Measurements from ENCODE around the gene PBX3. TPM values are rescaled to one million over a fixed set of nuclear protein-coding genes. Genes with fewer than 3 reads are reported as not detected.
"Not testable (repeated sequence)": the region's sequence is repeated elsewhere in the genome, so short reads cannot be mapped to it uniquely, and the experiment has no call there.

PBX3 gene
- total and polyA plus RNA-seq, 2 experiments from 2014 or later: 13.4 to 30.9 TPM

DNA sequence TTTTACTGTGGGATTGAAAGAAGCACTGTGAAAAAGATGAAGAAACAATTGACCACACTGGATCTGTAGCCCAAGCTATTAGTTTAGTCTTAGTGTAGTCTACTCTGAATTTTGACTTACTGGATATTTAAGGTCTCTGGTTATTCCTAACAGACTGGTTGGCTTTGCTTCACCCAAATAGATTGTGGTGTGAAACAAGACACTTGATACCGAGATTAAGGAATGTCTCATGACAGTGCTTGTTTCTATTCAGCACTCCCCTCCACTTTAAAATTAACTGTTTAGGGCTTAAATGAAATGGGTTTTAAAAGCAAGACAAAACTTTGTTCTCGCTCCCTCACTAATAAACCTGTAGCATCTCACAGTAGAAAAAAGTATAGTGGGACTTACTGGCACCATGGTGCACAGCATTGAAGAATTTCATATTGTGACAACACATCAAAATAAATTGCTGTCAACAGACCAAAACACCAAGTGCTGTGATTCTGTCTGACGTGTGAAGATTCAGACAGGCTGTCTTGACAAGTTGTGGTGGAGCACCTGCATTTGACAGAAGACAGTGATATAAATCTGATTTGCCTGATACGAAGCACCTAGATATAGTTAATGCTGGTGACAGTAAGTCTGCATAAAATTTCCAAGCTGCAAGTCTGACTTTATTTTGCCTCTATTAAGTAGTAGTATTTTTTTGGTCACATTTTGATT is 73.1 kb downstream of the PBX3 start:
- peak overlapping the region; percentile 82 for H3K4me2 ChIP-seq (ENCODE audit: unreplicated experiment)
- no peaks in the 10 kb centered on the region for H3K36me3 ChIP-seq (ENCODE audit: low read depth)
- DNase-seq: no peak
- no peaks in the 10 kb centered on the region for H3K9me3 ChIP-seq (ENCODE audit: low read depth)
- H3K4me3 ChIP-seq: no peak overlapping the region
- peaks cover 7% of the 10 kb centered on the region; the same call in 1 of the 2 replicates for H3F3A ChIP-seq (ENCODE audit: insufficient read depth)
- no peaks in the 10 kb centered on the region for H4K20me1 ChIP-seq (ENCODE audit: insufficient read depth)
- H3K79me2 ChIP-seq (ENCODE audit: insufficient read depth): peaks cover 91% of the 10 kb centered on the region
- H3K27me3 ChIP-seq (replicated peaks; ENCODE audit: insufficient read depth): no peaks in the 10 kb centered on the region
- no peak overlapping the region for H2AFZ ChIP-seq
- H3K27ac ChIP-seq: no peak overlapping the region
- 58 to 62% methylated on average over 4 of the region's 4 CpGs for WGBS, 2 experiments (ENCODE audit: low coverage in 1 of 2, low lambda C conversion rate in 2 of 2, missing lambda C conversion rate in 2 of 2)
- no peak overlapping the region for H3K9ac ChIP-seq
- no peaks in the 10 kb centered on the region for H3K9me2 ChIP-seq (ENCODE audit: insufficient read depth)
- in situ Hi-C loops (cut with MboI): no loop called here
- H3K4me1 ChIP-seq (ENCODE audit: insufficient read depth): peaks cover 27% of the 10 kb centered on the region
- no peak for TF ChIP-seq EZH2phosphoT487 (IDR thresholded peaks at IDR 0.05; ENCODE audit: insufficient read depth, low read depth)
- no peak for TF ChIP-seq EZH2 (IDR thresholded peaks at IDR 0.05; ENCODE audit: insufficient read depth, poor library complexity, severe bottlenecking)

DNA sequence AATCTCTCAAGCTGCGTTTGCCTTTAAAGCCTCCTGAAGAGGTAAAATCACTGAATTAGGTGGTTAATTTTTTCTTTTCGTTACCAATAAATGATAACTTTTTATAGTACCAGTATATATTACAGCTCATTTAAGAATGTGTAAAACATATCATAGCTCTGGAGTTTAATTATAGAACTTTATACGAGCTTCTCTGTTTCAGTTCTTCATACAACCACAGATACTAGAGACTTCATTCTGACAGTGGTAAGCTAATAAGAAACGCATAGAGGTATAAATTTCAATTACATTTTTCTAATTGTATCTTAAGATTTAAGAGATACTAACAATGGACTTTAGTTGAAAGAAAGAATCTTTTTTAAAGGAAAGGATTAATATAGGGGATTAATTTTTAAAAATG is 73.9 kb downstream of the PBX3 start:
- no peaks in the 10 kb centered on the region for H3K9me3 ChIP-seq (ENCODE audit: low read depth)
- in situ Hi-C loops (cut with MboI): no loop called here
- TF ChIP-seq EZH2phosphoT487 (IDR thresholded peaks at IDR 0.05; ENCODE audit: insufficient read depth, low read depth) (no peak), EZH2 (IDR thresholded peaks at IDR 0.05; ENCODE audit: insufficient read depth, poor library complexity, severe bottlenecking) (no peak)

DNA sequence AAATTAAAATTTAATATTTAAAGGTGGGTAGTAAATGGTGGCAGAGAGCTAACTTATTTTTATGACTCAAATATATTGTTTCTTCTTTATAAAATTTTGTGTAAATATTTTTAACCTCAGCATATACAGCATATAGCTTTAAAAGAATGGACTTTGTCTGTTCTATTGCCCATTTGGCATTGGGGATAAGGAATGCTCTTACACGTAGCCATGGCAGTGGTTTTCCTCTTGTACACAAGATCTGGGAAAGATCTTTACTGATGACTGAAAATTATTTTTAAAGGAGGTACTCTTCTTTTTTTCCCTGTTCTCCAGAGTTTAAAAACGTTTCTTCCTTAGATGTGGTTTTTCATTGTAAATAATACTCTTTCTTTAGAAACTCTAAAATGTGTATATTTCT is 75.0 kb downstream of the PBX3 start:
- no peak overlapping the region for H3K4me2 ChIP-seq (ENCODE audit: unreplicated experiment)
- no peak overlapping the region for H3K9ac ChIP-seq
- H3K36me3 ChIP-seq (ENCODE audit: low read depth): no peaks in the 10 kb centered on the region
- H3K27ac ChIP-seq: no peak overlapping the region
- in situ Hi-C loops (cut with MboI): no loop called here
- H3K4me3 ChIP-seq: no peak overlapping the region
- DNase-seq: no peak
- H3K4me1 ChIP-seq (ENCODE audit: insufficient read depth): peaks cover 27% of the 10 kb centered on the region
- H2AFZ ChIP-seq: no peak overlapping the region
- TF ChIP-seq EZH2phosphoT487 (IDR thresholded peaks at IDR 0.05; ENCODE audit: insufficient read depth, low read depth) (no peak), EZH2 (IDR thresholded peaks at IDR 0.05; ENCODE audit: insufficient read depth, poor library complexity, severe bottlenecking) (no peak)
- peaks cover 91% of the 10 kb centered on the region for H3K79me2 ChIP-seq (ENCODE audit: insufficient read depth)
- no peaks in the 10 kb centered on the region for H3K9me2 ChIP-seq (ENCODE audit: insufficient read depth)
- no peaks in the 10 kb centered on the region for H4K20me1 ChIP-seq (ENCODE audit: insufficient read depth)
- no peaks in the 10 kb centered on the region for H3F3A ChIP-seq (ENCODE audit: insufficient read depth)
- H3K9me3 ChIP-seq (ENCODE audit: low read depth): no peaks in the 10 kb centered on the region
- no peaks in the 10 kb centered on the region for H3K27me3 ChIP-seq (replicated peaks; ENCODE audit: insufficient read depth)
- WGBS, 2 experiments (ENCODE audit: low coverage in 1 of 2, low lambda C conversion rate in 2 of 2, missing lambda C conversion rate in 2 of 2): 65 to 70% methylated on average over 2 of the region's 2 CpGs

More for the DNA sequence above, 73.9 kb downstream of the PBX3 start:
- peak overlapping the region; percentile 82 for H3K4me2 ChIP-seq (ENCODE audit: unreplicated experiment)
- H4K20me1 ChIP-seq (ENCODE audit: insufficient read depth): no peaks in the 10 kb centered on the region
- peak overlapping the region; percentile 13; the same call in 1 of the 2 replicates for H2AFZ ChIP-seq
- H3K4me1 ChIP-seq (ENCODE audit: insufficient read depth): peaks cover 21% of the 10 kb centered on the region
- H3K27ac ChIP-seq: no peak overlapping the region
- H3F3A ChIP-seq (ENCODE audit: insufficient read depth): peaks cover 4% of the 10 kb centered on the region; the same call in 1 of the 2 replicates
- H3K4me3 ChIP-seq: peak overlapping the region; percentile 60
- no peak for DNase-seq
- no peaks in the 10 kb centered on the region for H3K27me3 ChIP-seq (replicated peaks; ENCODE audit: insufficient read depth)
- H3K9ac ChIP-seq: peak overlapping the region; percentile 35
- H3K36me3 ChIP-seq (ENCODE audit: low read depth): no peaks in the 10 kb centered on the region
- no peaks in the 10 kb centered on the region for H3K9me2 ChIP-seq (ENCODE audit: insufficient read depth)
- 54 to 61% methylated on average over 4 of the region's 4 CpGs for WGBS, 2 experiments (ENCODE audit: low coverage in 1 of 2, low lambda C conversion rate in 2 of 2, missing lambda C conversion rate in 2 of 2)
- peaks cover 91% of the 10 kb centered on the region for H3K79me2 ChIP-seq (ENCODE audit: insufficient read depth)

DNA sequence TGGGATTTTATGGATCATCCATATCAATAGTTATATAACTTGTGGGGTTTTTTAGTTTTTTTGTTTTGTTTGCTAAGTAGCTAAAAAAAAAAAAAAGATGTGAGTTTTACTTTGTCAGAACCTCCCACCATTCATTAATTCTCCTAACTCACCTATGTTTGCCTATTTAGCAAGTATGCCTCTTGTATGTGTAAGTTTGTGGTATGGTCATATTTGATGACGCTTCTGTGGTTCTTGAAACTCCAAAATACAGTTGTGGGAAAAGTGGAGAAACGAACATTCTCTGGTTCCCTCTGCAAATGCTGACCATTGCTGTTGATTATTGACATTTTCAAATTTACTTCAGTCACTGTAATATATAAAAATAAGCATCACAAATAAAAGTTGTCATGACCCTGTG is 75.7 kb downstream of the PBX3 start:
- in situ Hi-C loops (cut with MboI): no loop called here
- H3K36me3 ChIP-seq (ENCODE audit: low read depth): no peaks in the 10 kb centered on the region
- H3K27me3 ChIP-seq (replicated peaks; ENCODE audit: insufficient read depth): no peaks in the 10 kb centered on the region
- no peaks in the 10 kb centered on the region for H3K9me3 ChIP-seq (ENCODE audit: low read depth)
- H3K4me1 ChIP-seq (ENCODE audit: insufficient read depth): peaks cover 27% of the 10 kb centered on the region
- no peaks in the 10 kb centered on the region for H4K20me1 ChIP-seq (ENCODE audit: insufficient read depth)
- 100% methylated on average over 2 of the region's 2 CpGs for WGBS, 2 experiments (ENCODE audit: low coverage in 1 of 2, low lambda C conversion rate in 2 of 2, missing lambda C conversion rate in 2 of 2)
- H3K4me2 ChIP-seq (ENCODE audit: unreplicated experiment): no peak overlapping the region
- no peak for DNase-seq
- no peaks in the 10 kb centered on the region for H3F3A ChIP-seq (ENCODE audit: insufficient read depth)
- H3K9ac ChIP-seq: no peak overlapping the region
- H3K4me3 ChIP-seq: no peak overlapping the region
- H3K79me2 ChIP-seq (ENCODE audit: insufficient read depth): peaks cover 91% of the 10 kb centered on the region
- no peak overlapping the region for H3K27ac ChIP-seq
- no peak overlapping the region for H2AFZ ChIP-seq
- TF ChIP-seq EZH2phosphoT487 (IDR thresholded peaks at IDR 0.05; ENCODE audit: insufficient read depth, low read depth) (no peak), EZH2 (IDR thresholded peaks at IDR 0.05; ENCODE audit: insufficient read depth, poor library complexity, severe bottlenecking) (no peak)
- no peaks in the 10 kb centered on the region for H3K9me2 ChIP-seq (ENCODE audit: insufficient read depth)

DNA sequence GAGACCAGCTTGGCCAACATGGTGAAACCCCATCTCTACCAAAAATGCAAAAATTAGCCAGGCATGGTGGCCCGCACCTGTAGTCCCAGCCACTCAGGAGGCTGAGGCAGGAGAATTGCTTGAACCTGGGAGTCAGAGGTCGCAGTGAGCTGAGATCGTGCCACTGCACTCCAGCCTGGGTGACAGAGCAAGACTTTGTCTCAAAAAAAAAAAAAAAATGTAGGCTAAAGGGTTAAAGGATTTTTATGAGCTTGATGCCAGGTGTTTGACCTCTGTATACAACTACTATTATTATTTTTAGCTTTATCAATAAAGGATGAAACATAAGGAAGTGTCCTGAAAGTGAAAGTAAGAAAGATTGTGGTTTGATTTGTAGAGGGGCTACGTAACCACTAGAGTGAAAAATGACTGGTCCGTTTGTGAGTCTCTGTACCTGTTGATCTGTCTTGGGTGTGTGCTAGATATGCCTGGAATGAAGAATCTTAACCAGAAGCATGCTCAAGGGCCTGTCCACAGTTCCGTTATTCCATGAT is 76.8 kb downstream of the PBX3 start:
- 82 to 89% methylated on average over 6 of the region's 6 CpGs for WGBS, 2 experiments (ENCODE audit: low coverage in 1 of 2, low lambda C conversion rate in 2 of 2, missing lambda C conversion rate in 2 of 2)
- not testable (repeated sequence) for H3K4me2 ChIP-seq (ENCODE audit: unreplicated experiment)

More for the DNA sequence above, 76.8 kb downstream of the PBX3 start:
- H3K4me1 ChIP-seq (ENCODE audit: insufficient read depth): peaks cover 27% of the 10 kb centered on the region
- in situ Hi-C loops (cut with MboI); H4K20me1 ChIP-seq (ENCODE audit: insufficient read depth); H3K36me3 ChIP-seq (ENCODE audit: low read depth); H3K9me3 ChIP-seq (ENCODE audit: low read depth); H2AFZ ChIP-seq; H3K9ac ChIP-seq; H3F3A ChIP-seq (ENCODE audit: insufficient read depth); DNase-seq; H3K4me3 ChIP-seq; H3K9me2 ChIP-seq (ENCODE audit: insufficient read depth); H3K27me3 ChIP-seq (replicated peaks; ENCODE audit: insufficient read depth); H3K27ac ChIP-seq: not testable (repeated sequence)
- peaks cover 89% of the 10 kb centered on the region for H3K79me2 ChIP-seq (ENCODE audit: insufficient read depth)
